Uterus (tissue), 4 donors: ENCODE data around the gene C17orf75. TPM values are rescaled to one million over a fixed set of nuclear protein-coding genes. Genes with fewer than 3 reads are reported as not detected.

Experiments used
- DNase-seq, 2 donors: peaks; one replicate each; pipeline ENCODE4 v3.0.0-alpha.2; 2019 to 2020
- H3K27ac ChIP-seq, 2 donors: fragments of 200-600 bp; sonication (generic); 1 replicate in 1 of 2; 2 replicates in 1 of 2; pipeline ENCODE4 v1.5.1; 2016 to 2018
- H3K27me3 ChIP-seq, 2 donors: fragments of 200-600 bp; sonication (generic); one replicate each; pipeline ENCODE4 v1.5.1; 2018 to 2019; ENCODE audit warnings: control low read depth in 1 of 2
- H3K36me3 ChIP-seq, 2 donors: fragments of 200-600 bp; sonication (generic); one replicate each; pipeline ENCODE4 v1.5.1; 2019; ENCODE audit warnings: control low read depth in 1 of 2
- H3K4me1 ChIP-seq, 2 donors: fragments of 200-600 bp; sonication (generic); one replicate each; pipeline ENCODE4 v1.5.1; 2018 to 2019; ENCODE audit warnings: control low read depth in 1 of 2
- H3K4me3 ChIP-seq, 2 donors: fragments of 200-600 bp; sonication (generic); 1 replicate in 1 of 2; 2 replicates in 1 of 2; pipeline ENCODE4 v1.5.1; 2018 to 2019; ENCODE audit warnings: mild to moderate bottlenecking in 1 of 2
- H3K9me3 ChIP-seq, 2 donors: fragments of 200-600 bp; sonication (generic); one replicate each; pipeline ENCODE4 v1.5.1; 2019; ENCODE audit warnings: control low read depth in 1 of 2
- CTCF ChIP-seq, 4 experiments: fragments of 200-600 bp in 2 of 4; fragments of 450-650 bp in 2 of 4; sonication (generic) in 2 of 4; IDR thresholded peaks; one replicate each; pipeline ENCODE4 v1.5.1; 2016 to 2019; ENCODE audit warnings: antibody characterized with exemption in 4 of 4, mild to moderate bottlenecking in 2 of 4, moderate library complexity in 1 of 4
- POLR2A ChIP-seq, 2 donors: fragments of 450-650 bp; IDR thresholded peaks; one replicate each; pipeline ENCODE4 v1.6.1; 2016; ENCODE audit warnings: antibody characterized with exemption in 2 of 2, mild to moderate bottlenecking in 1 of 2, moderate library complexity in 1 of 2
- intact Hi-C: fragments of 100-400 bp; cut with DNase I; formaldehyde crosslinking; loops from one replicate; pipeline ENCODE4 v1.15.1; 2023; ENCODE audit warnings: low total_unique reads
- total RNA-seq, 4 donors: library from RNA; depleted of rRNA in 3 of 4; stranded (reverse); fragments of >200 nt in 3 of 4; gene quantifications; one replicate each; pipeline versions ENCODE4 v1.1.0 to v1.2.4, GENCODE V29; 2014 to 2023
- donor health status: DM: yes; HTN: yes; CAD: no.

C17orf75 gene
- total RNA-seq, 4 donors from 2014 or later: 11.8 to 40.9 (median 18.0) TPM

GRCh38 chr17:32285306-32285705 lies 56.7 kb downstream of the C17orf75 start:
- intact Hi-C loops: no loop called here

GRCh38 chr17:32283745-32284201 lies 58.2 kb downstream of the C17orf75 start:
- H3K27me3 ChIP-seq: no peaks in the 10 kb centered on the region
- DNase-seq: no peak
- H3K4me3 ChIP-seq: no peak overlapping the region
- no peaks in the 10 kb centered on the region for H3K9me3 ChIP-seq
- intact Hi-C loops: no loop called here
- no peak overlapping the region for H3K27ac ChIP-seq
- H3K36me3 ChIP-seq: no peaks in the 10 kb centered on the region
- H3K4me1 ChIP-seq: no peaks in the 10 kb centered on the region
- TF ChIP-seq POLR2A (IDR thresholded peaks at IDR 0.05) (no peak), CTCF (IDR thresholded peaks at IDR 0.05) (no peak)

More at GRCh38 chr17:32285306-32285705, 56.7 kb downstream of the C17orf75 start:
- Histone ChIP-seq H3K9me3 (no peaks in the 10 kb centered on the region), H3K27ac (no peak overlapping the region), H3K4me3 (no peak overlapping the region), H3K36me3 (no peaks in the 10 kb centered on the region), H3K27me3 (no peaks in the 10 kb centered on the region), H3K4me1 (no peaks in the 10 kb centered on the region)
- TF ChIP-seq CTCF (IDR thresholded peaks at IDR 0.05) (no peak), POLR2A (IDR thresholded peaks at IDR 0.05) (no peak)
- DNase-seq: no peak

- H3K27ac ChIP-seq: no peak overlapping the region
- no peaks in the 10 kb centered on the region for H3K27me3 ChIP-seq
- H3K36me3 ChIP-seq: no peaks in the 10 kb centered on the region
- TF ChIP-seq POLR2A (IDR thresholded peaks at IDR 0.05) (no peak), CTCF (IDR thresholded peaks at IDR 0.05) (no peak)
- intact Hi-C loops: no loop called here
- peak in 1 of 2 donors; percentile 48 for DNase-seq
- H3K4me1 ChIP-seq: no peaks in the 10 kb centered on the region
- no peaks in the 10 kb centered on the region for H3K9me3 ChIP-seq
- no peak overlapping the region for H3K4me3 ChIP-seq
Observed at GRCh38 chr17:32281011-32281451, 60.9 kb downstream of the C17orf75 start.

- H3K4me1 ChIP-seq: no peaks in the 10 kb centered on the region
- no peak for DNase-seq
- no peak for TF ChIP-seq POLR2A (IDR thresholded peaks at IDR 0.05)
- TF ChIP-seq CTCF (IDR thresholded peaks at IDR 0.05): no peak
- intact Hi-C loops: no loop called here
- no peaks in the 10 kb centered on the region for H3K9me3 ChIP-seq
- H3K27me3 ChIP-seq: no peaks in the 10 kb centered on the region
- no peak overlapping the region for H3K4me3 ChIP-seq
- no peaks in the 10 kb centered on the region for H3K36me3 ChIP-seq
- H3K27ac ChIP-seq: no peak overlapping the region
Observed at GRCh38 chr17:32279891-32280716, 61.9 kb downstream of the C17orf75 start.

- no peaks in the 10 kb centered on the region for H3K9me3 ChIP-seq
- no peak for TF ChIP-seq CTCF (IDR thresholded peaks at IDR 0.05)
- TF ChIP-seq POLR2A (IDR thresholded peaks at IDR 0.05): no peak
- no peaks in the 10 kb centered on the region for H3K36me3 ChIP-seq
- DNase-seq: no peak
- no peaks in the 10 kb centered on the region for H3K4me1 ChIP-seq
- no peak overlapping the region for H3K27ac ChIP-seq
- H3K4me3 ChIP-seq: no peak overlapping the region
- intact Hi-C loops: no loop called here
- no peaks in the 10 kb centered on the region for H3K27me3 ChIP-seq
Observed at GRCh38 chr17:32278815-32279214, 63.2 kb downstream of the C17orf75 start.
